HepG2 (cell line): ENCODE measurements around the gene LIMCH1. TPM values are rescaled to one million over a fixed set of nuclear protein-coding genes. Genes with fewer than 3 reads are reported as not detected.

Experiments used
- ATAC-seq: fragments of 200-7000 bp; cut with Tn5 transposase; 3 replicates; pipeline ENCODE4 v1.9.1; 2020; ENCODE audit warnings: mild to moderate bottlenecking, moderate library complexity
- BruUV-seq: library from RNA; stranded (reverse); fragments of 400-500 nt; replicated peaks from 2 replicates; lab custom pipeline; 2021; lab: Mats Ljungman, UMichigan
- CTCF ChIA-PET: fragments of 300-600 bp; formaldehyde crosslinking; extraction: SDS; loops from one replicate; lab custom pipeline; 2021; ENCODE audit warnings: low total read pairs, inconsistent platforms, low intra/inter-chr PET ratio; lab: Yijun Ruan, JAX
- POLR2A ChIA-PET: fragments of 350-600 bp; sonication (Branson Sonifier 250); formaldehyde crosslinking; loops from one replicate; lab custom pipeline; 2020; ENCODE audit warnings: antibody characterized with exemption, inconsistent platforms; lab: Yijun Ruan, JAX
- DNase-seq: peaks from one replicate; pipeline ENCODE4 v3.0.0-alpha.2; 2015; ENCODE audit warnings: low spot score
- FAIRE-seq: peaks from 3 replicates; lab custom pipeline; 2011; peaks lifted over from hg19 to GRCh38; lab: Jason Lieb, UNC
- H2AFZ ChIP-seq: one replicate; pipeline ENCODE4 v1.6.1; 2011; ENCODE audit warnings: low read length, inconsistent platforms
- H3K27ac ChIP-seq: fragments of 300-600 bp; 3 replicates; pipeline ENCODE4 v1.8.0; 2011; ENCODE audit warnings: mixed run types, mild to moderate bottlenecking, mixed read lengths, low read length, inconsistent platforms; ENCODE audit not compliant: insufficient read depth; ENCODE audit errors: extremely low read length
- H3K27me3 ChIP-seq, 2 experiments: fragments of 200-600 bp in 1 of 2; 2 replicates in 1 of 2; 3 replicates in 1 of 2; pipeline versions ENCODE4 v1.6.0 to v1.8.0; 2011; ENCODE audit warnings: low read length in 2 of 2, mild to moderate bottlenecking in 2 of 2, moderate library complexity in 2 of 2, inconsistent platforms in 1 of 2; ENCODE audit not compliant: insufficient read depth in 2 of 2, control insufficient read depth in 1 of 2
- H3K36me3 ChIP-seq, 2 experiments: fragments of 200-600 bp in 1 of 2; replicated peaks in 1 of 2; 2 replicates in 1 of 2; 3 replicates in 1 of 2; pipeline versions ENCODE4 v1.5.1 to v1.8.0; 2011; ENCODE audit warnings: low read length in 2 of 2, inconsistent platforms in 1 of 2; ENCODE audit not compliant: insufficient read depth in 2 of 2, control insufficient read depth in 1 of 2
- H3K4me1 ChIP-seq: 2 replicates; pipeline ENCODE4 v1.5.1; 2012; ENCODE audit warnings: low read length, inconsistent platforms; ENCODE audit not compliant: insufficient read depth
- H3K4me2 ChIP-seq: 2 replicates; pipeline ENCODE4 v1.6.0; 2011; ENCODE audit warnings: low read depth, low read length, inconsistent platforms
- H3K4me3 ChIP-seq, 3 experiments: fragments of 200-600 bp in 1 of 3; sonication (generic), shearing (Covaris generic) in 1 of 3; replicated peaks in 1 of 3; 2 replicates each; pipeline ENCODE4 v1.5.1; 2011 to 2016; ENCODE audit warnings: low read length in 3 of 3, inconsistent platforms in 2 of 3, low read depth in 2 of 3, mild to moderate bottlenecking in 2 of 3, control low read depth in 1 of 3, mixed read lengths in 1 of 3; ENCODE audit not compliant: insufficient read depth in 1 of 3
- H3K79me2 ChIP-seq: one replicate; pipeline ENCODE4 v1.6.1; 2011; ENCODE audit warnings: low read length, inconsistent platforms; ENCODE audit not compliant: insufficient read depth
- H3K9ac ChIP-seq: 2 replicates; pipeline ENCODE4 v1.6.0; 2011; ENCODE audit warnings: mild to moderate bottlenecking, low read depth, low read length, inconsistent platforms; ENCODE audit not compliant: insufficient read depth
- H3K9me3 ChIP-seq: 2 replicates; pipeline ENCODE4 v1.5.1; 2012; ENCODE audit warnings: mild to moderate bottlenecking, low read length
- H4K20me1 ChIP-seq: 2 replicates; pipeline ENCODE4 v1.6.0; 2011; ENCODE audit warnings: inconsistent platforms, mild to moderate bottlenecking, low read length, moderate library complexity; ENCODE audit not compliant: insufficient read depth
- ATRX ChIP-seq: sonication (generic); formaldehyde crosslinking; IDR thresholded peaks from 2 replicates; pipeline ENCODE4 v1.4.0; 2020; ENCODE audit warnings: missing genetic modification reagents, borderline replicate concordance
- IKZF4 ChIP-seq: sonication (generic); formaldehyde crosslinking; IDR thresholded peaks from 2 replicates; pipeline ENCODE4 v1.5.1; 2020; ENCODE audit warnings: borderline replicate concordance, mild to moderate bottlenecking, low read depth, missing genetic modification reagents; ENCODE audit errors: not compliant biosample characterization
- KLF16 ChIP-seq, 2 experiments: sonication (generic) in 1 of 2; formaldehyde crosslinking in 1 of 2; IDR thresholded peaks; 2 replicates each; pipeline versions ENCODE4 v1.6.1 to v1.8.0; 2016 to 2023; ENCODE audit warnings: missing genetic modification reagents in 2 of 2, missing compliant biosample characterization in 1 of 2
- MAFF ChIP-seq: IDR thresholded peaks from 2 replicates; pipeline ENCODE4 v1.6.1; 2011; ENCODE audit warnings: low read depth, low read length, improper control_type of control experiment
- MAFG ChIP-seq: sonication (generic); formaldehyde crosslinking; IDR thresholded peaks from 2 replicates; pipeline ENCODE4 v1.5.1; 2020; ENCODE audit warnings: mild to moderate bottlenecking, missing genetic modification reagents
- MIER3 ChIP-seq: IDR thresholded peaks from 2 replicates; pipeline ENCODE4 v1.6.1; 2016; ENCODE audit warnings: missing compliant biosample characterization, borderline replicate concordance
- RBAK ChIP-seq: sonication (generic); formaldehyde crosslinking; IDR thresholded peaks from 2 replicates; pipeline ENCODE4 v1.5.1; 2020; ENCODE audit warnings: mild to moderate bottlenecking, missing genetic modification reagents
- TEF ChIP-seq: sonication (generic); formaldehyde crosslinking; IDR thresholded peaks from 2 replicates; pipeline ENCODE4 v1.5.0; 2020; ENCODE audit warnings: missing genetic modification reagents
- ZFP82 ChIP-seq: sonication (generic); formaldehyde crosslinking; IDR thresholded peaks from 2 replicates; pipeline ENCODE4 v1.5.1; 2020; ENCODE audit warnings: mild to moderate bottlenecking, missing genetic modification reagents, borderline replicate concordance
- ZNF205 ChIP-seq: IDR thresholded peaks from 2 replicates; pipeline ENCODE4 v1.6.1; 2018; ENCODE audit warnings: missing biosample characterization, missing genetic modification reagents
- ZNF30 ChIP-seq: sonication (generic); formaldehyde crosslinking; IDR thresholded peaks from 2 replicates; pipeline ENCODE4 v1.5.0; 2020; ENCODE audit warnings: mild to moderate bottlenecking, missing genetic modification reagents
- ZNF362 ChIP-seq: sonication (generic); formaldehyde crosslinking; IDR thresholded peaks from 2 replicates; pipeline ENCODE4 v1.4.0; 2020; ENCODE audit warnings: missing genetic modification reagents, mild to moderate bottlenecking, borderline replicate concordance
- ZNF557 ChIP-seq: sonication (generic); formaldehyde crosslinking; IDR thresholded peaks from 2 replicates; pipeline ENCODE4 v1.4.0; 2020; ENCODE audit warnings: missing genetic modification reagents
- ZNF597 ChIP-seq: sonication (generic); formaldehyde crosslinking; IDR thresholded peaks from 2 replicates; pipeline ENCODE4 v1.5.0; 2020; ENCODE audit warnings: missing genetic modification reagents
- ZSCAN9 ChIP-seq: IDR thresholded peaks from 2 replicates; pipeline ENCODE4 v1.6.1; 2016; ENCODE audit warnings: borderline replicate concordance
- WGBS: methylation state at CpG from one replicate; pipeline ENCODE4 v1.1.6; 2017; ENCODE audit warnings: low lambda C conversion rate; 5-methylcytosine and 5-hydroxymethylcytosine counted together
- in situ Hi-C: cut with HindIII; loops from 2 replicates; pipeline ENCODE4 v1.10.0; 2017; ENCODE audit warnings: low pct_unique_long_range_greater_than_20kb; ENCODE audit not compliant: extremely low pct_ligation_motif_present
- intact Hi-C: fragments of 100-400 bp; cut with micrococcal nuclease; formaldehyde crosslinking; loops from one replicate; pipeline ENCODE4 v1.10.0; 2022; ENCODE audit not compliant: unreplicated experiment
- polyA plus RNA-seq, 8 experiments: library from polyadenylated mRNA; depleted of rRNA in 3 of 8; stranded (reverse) in 7 of 8; unstranded in 1 of 8; fragments of >200 nt; fragmentation: Illumina TruSeq in 4 of 8; extraction: Trizol in 4 of 8; gene quantifications; 2 replicates each; pipeline versions ENCODE4 v1.2.1 to v1.2.3, GENCODE V29; 2011 to 2016; ENCODE audit warnings: low read depth in 4 of 8, missing spikeins in 1 of 8, mixed read lengths in 1 of 8; ENCODE audit not compliant: insufficient read depth in 1 of 8
- total RNA-seq, 5 experiments: library from RNA; depleted of rRNA; stranded (reverse); fragments of >200 nt; fragmentation: Illumina TruSeq; extraction: Trizol; gene quantifications; 2 replicates each; pipeline ENCODE4 v1.2.3, GENCODE V29; 2016; ENCODE audit warnings: low read depth in 1 of 5
- TF ChIP-seq, protein P1 (sequence below): sonication (generic); formaldehyde crosslinking; IDR thresholded peaks from 2 replicates; pipeline ENCODE4 v1.4.0; 2020; ENCODE audit warnings: missing genetic modification reagents
- TF ChIP-seq, protein P2 (sequence below): sonication (generic); formaldehyde crosslinking; IDR thresholded peaks from 2 replicates; pipeline ENCODE4 v1.4.0; 2020; ENCODE audit warnings: missing genetic modification reagents, mild to moderate bottlenecking, borderline replicate concordance

Gene LIMCH1
- total and polyA plus RNA-seq, 2 of the 13 experiments (the other 11 are each of a cell fraction or from before 2014, with no cell fraction given), result 0.04 TPM; not detected in 1

GRCh38 chr4:41579526-41579925, 41.6 kb downstream of the LIMCH1 start:
- no peak for FAIRE-seq
- Histone ChIP-seq H3K27ac (no peak overlapping the region), H3K27me3 (no peaks in the 10 kb centered on the region), H4K20me1 (no peaks in the 10 kb centered on the region), H3K4me1 (no peaks in the 10 kb centered on the region), H3K36me3 (no peaks in the 10 kb centered on the region), H3K4me2 (no peak overlapping the region), H3K4me3 (no peak overlapping the region), H3K9me3 (peaks cover under 1% of the 10 kb centered on the region; the same call in 1 of the 2 replicates), H3K79me2 (no peaks in the 10 kb centered on the region), H3K9ac (no peak overlapping the region), H2AFZ (no peak overlapping the region)
- intact Hi-C loops, result no loop called here
- TF ChIP-seq IKZF4 (CRISPR knock-in tag), result no peak
- no peak for TF ChIP-seq TEF (CRISPR knock-in tag)
- no peak for TF ChIP-seq MAFG (CRISPR knock-in tag)
- no peak for TF ChIP-seq ZNF362 (CRISPR knock-in tag)
- TF ChIP-seq, protein P1, sequence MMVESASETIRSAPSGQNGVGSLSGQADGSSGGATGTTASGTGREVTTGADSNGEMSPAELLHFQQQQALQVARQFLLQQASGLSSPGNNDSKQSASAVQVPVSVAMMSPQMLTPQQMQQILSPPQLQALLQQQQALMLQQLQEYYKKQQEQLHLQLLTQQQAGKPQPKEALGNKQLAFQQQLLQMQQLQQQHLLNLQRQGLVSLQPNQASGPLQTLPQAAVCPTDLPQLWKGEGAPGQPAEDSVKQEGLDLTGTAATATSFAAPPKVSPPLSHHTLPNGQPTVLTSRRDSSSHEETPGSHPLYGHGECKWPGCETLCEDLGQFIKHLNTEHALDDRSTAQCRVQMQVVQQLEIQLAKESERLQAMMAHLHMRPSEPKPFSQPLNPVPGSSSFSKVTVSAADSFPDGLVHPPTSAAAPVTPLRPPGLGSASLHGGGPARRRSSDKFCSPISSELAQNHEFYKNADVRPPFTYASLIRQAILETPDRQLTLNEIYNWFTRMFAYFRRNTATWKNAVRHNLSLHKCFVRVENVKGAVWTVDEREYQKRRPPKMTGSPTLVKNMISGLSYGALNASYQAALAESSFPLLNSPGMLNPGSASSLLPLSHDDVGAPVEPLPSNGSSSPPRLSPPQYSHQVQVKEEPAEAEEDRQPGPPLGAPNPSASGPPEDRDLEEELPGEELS (CRISPR knock-in tag), result no peak
- TF ChIP-seq RBAK (CRISPR knock-in tag), result no peak
- no peak for TF ChIP-seq MIER3 (CRISPR knock-in tag)
- no peak for TF ChIP-seq KLF16 (CRISPR knock-in tag; IDR thresholded peaks at IDR 0.05)
- no peak for TF ChIP-seq ZNF597
- TF ChIP-seq, protein P2, sequence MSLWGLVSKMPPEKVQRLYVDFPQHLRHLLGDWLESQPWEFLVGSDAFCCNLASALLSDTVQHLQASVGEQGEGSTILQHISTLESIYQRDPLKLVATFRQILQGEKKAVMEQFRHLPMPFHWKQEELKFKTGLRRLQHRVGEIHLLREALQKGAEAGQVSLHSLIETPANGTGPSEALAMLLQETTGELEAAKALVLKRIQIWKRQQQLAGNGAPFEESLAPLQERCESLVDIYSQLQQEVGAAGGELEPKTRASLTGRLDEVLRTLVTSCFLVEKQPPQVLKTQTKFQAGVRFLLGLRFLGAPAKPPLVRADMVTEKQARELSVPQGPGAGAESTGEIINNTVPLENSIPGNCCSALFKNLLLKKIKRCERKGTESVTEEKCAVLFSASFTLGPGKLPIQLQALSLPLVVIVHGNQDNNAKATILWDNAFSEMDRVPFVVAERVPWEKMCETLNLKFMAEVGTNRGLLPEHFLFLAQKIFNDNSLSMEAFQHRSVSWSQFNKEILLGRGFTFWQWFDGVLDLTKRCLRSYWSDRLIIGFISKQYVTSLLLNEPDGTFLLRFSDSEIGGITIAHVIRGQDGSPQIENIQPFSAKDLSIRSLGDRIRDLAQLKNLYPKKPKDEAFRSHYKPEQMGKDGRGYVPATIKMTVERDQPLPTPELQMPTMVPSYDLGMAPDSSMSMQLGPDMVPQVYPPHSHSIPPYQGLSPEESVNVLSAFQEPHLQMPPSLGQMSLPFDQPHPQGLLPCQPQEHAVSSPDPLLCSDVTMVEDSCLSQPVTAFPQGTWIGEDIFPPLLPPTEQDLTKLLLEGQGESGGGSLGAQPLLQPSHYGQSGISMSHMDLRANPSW (CRISPR knock-in tag), result no peak
- TF ChIP-seq ZFP82 (CRISPR knock-in tag), result no peak
- no peak for TF ChIP-seq ZNF30
- TF ChIP-seq ZNF205 (CRISPR knock-in tag), result no peak
- no peak for TF ChIP-seq ZSCAN9 (CRISPR knock-in tag)
- TF ChIP-seq MAFF, result no peak
- no peak for TF ChIP-seq ZNF557
- TF ChIP-seq ATRX (CRISPR knock-in tag), result no peak
- BruUV-seq, result no TSS peak
- no peak for ATAC-seq
- DNase-seq, result no peak
- 70% methylated on average over 5 of the region's 5 CpGs for WGBS
- in situ Hi-C loops, result no loop called here
- CTCF ChIA-PET, result no interaction called here
- POLR2A ChIA-PET, result no interaction called here
